GM12865 (cell line): ENCODE measurements around the gene GPC5.

Experiments
- DNase-seq: peaks from one replicate; pipeline ENCODE4 v3.0.0; 2010; ENCODE audit warnings: low read depth
- H3K4me3 ChIP-seq: 2 replicates; pipeline ENCODE4 v1.5.1; 2011; ENCODE audit warnings: mild to moderate bottlenecking, low read depth, low read length, control low read depth
- CTCF ChIP-seq: IDR thresholded peaks from 2 replicates; pipeline ENCODE4 v1.5.1; 2011; ENCODE audit warnings: low read length, control low read depth, low read depth, inconsistent platforms; ENCODE audit not compliant: insufficient read depth; ENCODE audit errors: missing control alignments

GPC5 gene

GRCh38 chr13:91744284-91744683, 345.9 kb downstream of the GPC5 start:
- no peak for TF ChIP-seq CTCF
- no peak for DNase-seq

GRCh38 chr13:91745967-91746366, 347.5 kb downstream of the GPC5 start:
- no peak for TF ChIP-seq CTCF
- H3K4me3 ChIP-seq, result no peak overlapping the region
- DNase-seq, result no peak

More at GRCh38 chr13:91744284-91744683, 345.9 kb downstream of the GPC5 start:
- no peak overlapping the region for H3K4me3 ChIP-seq

GRCh38 chr13:91747186-91747585, 348.8 kb downstream of the GPC5 start:
- no peak for DNase-seq
- no peak overlapping the region for H3K4me3 ChIP-seq
- TF ChIP-seq CTCF, result no peak

GRCh38 chr13:91748416-91749089, 350.1 kb downstream of the GPC5 start:
- no peak overlapping the region for H3K4me3 ChIP-seq
- DNase-seq, result no peak
- no peak for TF ChIP-seq CTCF

GRCh38 chr13:91758724-91759123, 360.3 kb downstream of the GPC5 start:
- no peak overlapping the region for H3K4me3 ChIP-seq
- no peak for DNase-seq
- TF ChIP-seq CTCF, result no peak

GRCh38 chr13:91762957-91763356, 364.5 kb downstream of the GPC5 start:
- H3K4me3 ChIP-seq, result no peak overlapping the region
- no peak for DNase-seq
- TF ChIP-seq CTCF, result no peak

GRCh38 chr13:91764527-91764926, 366.1 kb downstream of the GPC5 start:
- TF ChIP-seq CTCF, result no peak
- DNase-seq, result no peak
- H3K4me3 ChIP-seq, result no peak overlapping the region
